ENCODE data around the gene ADGRV1.

DNA sequence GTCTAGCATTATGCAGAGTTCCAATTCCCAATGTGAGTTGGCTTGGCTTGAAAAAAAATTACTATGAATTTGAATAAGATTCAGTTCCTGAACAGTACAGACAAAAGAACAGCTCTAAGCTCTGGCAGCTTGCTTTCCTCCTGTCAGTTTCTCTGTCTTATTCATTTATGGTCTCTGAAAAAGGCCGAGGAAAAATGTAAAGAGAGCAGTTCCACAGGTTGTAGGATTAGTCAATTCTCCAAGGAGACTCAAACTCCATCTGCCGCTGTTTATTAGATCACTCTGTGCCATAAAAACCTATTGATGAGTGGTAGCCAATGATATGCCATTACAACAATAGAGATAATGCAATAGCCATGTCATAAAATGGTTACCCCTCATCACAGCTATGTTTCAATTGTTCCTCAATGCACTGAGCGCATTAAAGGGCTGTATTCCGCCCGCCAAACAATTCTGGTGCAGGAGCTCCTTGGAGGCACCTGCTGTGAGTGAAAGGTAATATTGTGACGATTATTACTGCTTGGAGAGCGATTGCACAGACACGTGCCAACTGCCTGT lies 636.3 kb downstream of the ADGRV1 start:
- TF ChIP-seq, protein P1, sequence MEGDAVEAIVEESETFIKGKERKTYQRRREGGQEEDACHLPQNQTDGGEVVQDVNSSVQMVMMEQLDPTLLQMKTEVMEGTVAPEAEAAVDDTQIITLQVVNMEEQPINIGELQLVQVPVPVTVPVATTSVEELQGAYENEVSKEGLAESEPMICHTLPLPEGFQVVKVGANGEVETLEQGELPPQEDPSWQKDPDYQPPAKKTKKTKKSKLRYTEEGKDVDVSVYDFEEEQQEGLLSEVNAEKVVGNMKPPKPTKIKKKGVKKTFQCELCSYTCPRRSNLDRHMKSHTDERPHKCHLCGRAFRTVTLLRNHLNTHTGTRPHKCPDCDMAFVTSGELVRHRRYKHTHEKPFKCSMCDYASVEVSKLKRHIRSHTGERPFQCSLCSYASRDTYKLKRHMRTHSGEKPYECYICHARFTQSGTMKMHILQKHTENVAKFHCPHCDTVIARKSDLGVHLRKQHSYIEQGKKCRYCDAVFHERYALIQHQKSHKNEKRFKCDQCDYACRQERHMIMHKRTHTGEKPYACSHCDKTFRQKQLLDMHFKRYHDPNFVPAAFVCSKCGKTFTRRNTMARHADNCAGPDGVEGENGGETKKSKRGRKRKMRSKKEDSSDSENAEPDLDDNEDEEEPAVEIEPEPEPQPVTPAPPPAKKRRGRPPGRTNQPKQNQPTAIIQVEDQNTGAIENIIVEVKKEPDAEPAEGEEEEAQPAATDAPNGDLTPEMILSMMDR (IDR thresholded peaks at IDR 0.05), result no peak
- TF ChIP-seq POLR2A (IDR thresholded peaks at IDR 0.05), result no peak

Measured in thyroid gland (tissue), 4 donors.